HuH-7 (cell line): ENCODE results near the gene PLA2G2F.
"Not testable (repeated sequence)": the region's sequence is repeated elsewhere in the genome, so short reads cannot be mapped to it uniquely, and the experiment has no call there.

Experiments used
- DNase-seq: peaks from one replicate; pipeline ENCODE4 v3.0.0; 2011; ENCODE audit warnings: low spot score

Gene PLA2G2F

DNA sequence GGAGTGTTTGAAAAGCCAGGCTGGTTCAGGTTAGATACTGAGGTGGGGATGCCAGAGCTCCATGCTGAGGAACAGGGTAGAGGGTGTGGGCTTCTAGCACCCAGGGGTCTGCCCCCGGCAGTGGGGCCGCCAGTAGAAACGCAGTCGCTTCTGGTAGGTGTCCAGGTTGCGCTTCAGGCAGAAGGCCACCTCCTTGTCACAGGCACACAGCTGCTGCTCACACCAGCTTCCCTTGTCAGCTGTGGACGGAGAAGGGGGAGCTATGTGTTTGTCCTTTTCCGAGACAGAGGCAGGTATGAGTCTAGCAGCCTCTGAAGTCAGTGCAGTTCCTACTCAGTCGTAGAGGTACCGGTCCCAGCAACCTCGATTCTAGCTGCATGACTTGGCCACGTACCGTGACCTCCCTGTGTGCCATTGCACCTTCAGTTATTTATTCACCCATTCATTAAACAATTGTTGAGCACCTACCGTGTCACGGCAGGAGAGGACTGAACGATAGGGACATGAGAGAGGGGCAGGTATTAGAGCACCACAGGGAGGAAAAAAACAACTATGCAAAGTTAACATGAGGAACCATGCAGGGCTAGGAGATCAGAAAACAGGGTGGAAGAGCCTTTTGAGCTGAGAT, 25.0 kb upstream of the PLA2G2F start:
- no peak for DNase-seq

- DNase-seq = no peak
Observed at GRCh38 chr1:20115479-20115878, 23.6 kb upstream of the PLA2G2F start.

DNA sequence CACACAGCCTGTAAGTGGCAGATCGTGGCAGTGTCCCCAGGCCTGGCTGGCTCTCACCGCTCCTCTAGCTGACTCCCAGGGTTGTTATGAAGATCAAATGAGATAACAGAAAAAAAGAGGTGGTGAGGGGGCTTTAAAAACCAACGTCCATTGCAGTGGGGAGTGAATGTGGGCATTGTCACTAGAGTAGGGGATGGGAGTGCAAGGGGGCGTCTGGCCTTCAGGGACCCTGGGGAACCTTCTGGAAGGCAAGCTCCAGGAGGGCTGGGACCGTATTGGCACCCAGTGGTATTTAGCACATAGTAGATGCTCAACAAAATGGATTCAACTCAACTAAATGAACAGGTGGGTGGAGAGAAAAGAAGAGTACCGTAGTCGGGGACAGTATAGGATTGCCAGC, 23.2 kb upstream of the PLA2G2F start:
- no peak for DNase-seq

DNA sequence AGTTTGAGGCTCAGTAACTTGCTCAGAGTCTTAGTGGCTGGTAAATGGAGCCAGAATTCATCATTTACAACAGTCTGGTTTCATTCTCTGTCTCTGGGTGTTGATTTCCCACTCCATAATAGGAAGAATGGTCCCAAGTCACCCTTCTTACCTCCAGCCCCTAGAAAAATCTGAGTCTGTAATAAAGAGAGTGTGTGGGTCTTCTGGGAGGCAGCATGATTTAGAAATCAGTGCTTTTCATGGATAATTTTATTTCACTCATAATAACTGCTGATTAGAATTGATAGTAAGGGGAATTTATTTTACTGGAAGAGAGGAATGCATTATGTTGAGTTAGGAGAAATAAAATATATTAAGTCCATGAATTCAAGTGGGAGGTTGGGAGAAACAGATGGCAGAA, 21.9 kb upstream of the PLA2G2F start:
- no peak for DNase-seq

DNA sequence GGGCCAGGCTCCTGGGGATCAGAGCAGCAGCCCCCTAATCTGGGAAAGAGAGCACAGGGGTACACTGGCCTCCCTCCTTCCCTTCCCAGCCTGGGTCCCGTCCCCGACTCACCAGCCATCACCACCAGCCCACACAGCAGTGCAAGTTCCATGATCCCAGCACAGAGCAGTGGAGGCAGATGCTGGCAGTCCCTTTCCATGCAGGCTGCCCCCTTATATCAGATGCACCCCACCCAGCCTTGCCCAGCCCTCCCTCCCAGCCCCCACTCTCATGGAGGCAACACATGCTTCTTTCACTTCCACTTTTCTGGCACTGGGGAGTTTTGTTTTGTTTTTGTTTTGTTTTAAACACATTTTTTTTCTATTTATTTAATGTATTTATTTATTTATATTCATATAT, 19.8 kb upstream of the PLA2G2F start, which contains the start of gene PLA2G2D:
TSS of gene PLA2G2D (minus strand) at position 190 of the 400 bp plus-strand sequence. CDS start at position 152, 38 bp downstream.
- DNase-seq = no peak

DNA sequence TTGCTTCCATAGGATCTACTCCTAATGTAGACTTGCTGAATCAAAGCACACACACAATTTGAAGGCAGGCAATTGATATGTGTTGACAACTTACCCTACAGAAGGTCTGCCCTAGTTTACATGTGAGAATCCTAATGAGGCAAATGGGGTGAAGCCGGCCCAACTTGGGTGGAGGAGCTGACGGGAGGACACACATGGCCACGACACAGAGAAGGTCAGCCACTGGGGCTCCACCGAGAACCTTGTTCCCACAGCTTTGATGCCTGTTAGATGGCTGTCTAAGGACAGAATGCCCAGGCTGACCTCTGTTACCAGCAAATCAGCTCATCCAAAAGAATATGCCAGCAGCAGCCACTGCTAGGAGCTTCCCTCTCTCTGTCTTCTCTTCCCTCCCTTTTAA, 18.3 kb upstream of the PLA2G2F start:
- no peak for DNase-seq

DNA sequence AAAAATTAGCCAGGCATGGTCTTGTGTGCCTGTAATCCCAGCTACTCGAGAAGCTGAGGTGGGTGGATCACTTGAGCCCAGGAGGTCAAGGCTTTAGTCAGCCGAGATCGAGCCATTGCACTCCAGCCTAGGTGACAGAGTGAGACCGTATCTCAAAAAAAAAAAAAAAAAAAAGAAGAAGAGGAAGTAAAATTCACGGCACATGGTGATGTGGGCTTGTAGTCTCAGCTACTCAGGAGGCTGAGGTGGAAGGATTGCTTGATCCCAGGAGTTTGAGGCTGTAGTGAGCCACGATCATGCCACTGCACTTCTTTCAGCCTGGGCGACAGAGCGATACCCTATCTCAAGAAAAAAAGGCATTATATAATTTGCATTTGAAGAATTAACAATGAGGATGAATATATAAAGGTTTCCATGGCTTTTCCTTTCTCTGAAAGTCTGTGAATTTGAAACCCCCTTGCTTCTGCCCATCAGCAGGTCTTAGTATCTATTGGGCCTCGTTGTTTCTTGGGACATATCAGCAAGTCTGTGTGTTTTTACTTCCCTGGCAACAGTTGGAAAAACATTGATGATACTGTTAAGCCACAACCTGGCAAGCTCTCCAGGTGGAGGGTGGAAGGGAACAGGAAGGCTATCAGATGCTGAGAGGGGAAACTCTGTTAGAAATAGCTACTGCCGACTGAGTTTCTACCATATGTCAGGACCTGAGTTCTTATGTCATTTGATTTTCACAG, 15.2 kb upstream of the PLA2G2F start:
- no peak for DNase-seq

DNA sequence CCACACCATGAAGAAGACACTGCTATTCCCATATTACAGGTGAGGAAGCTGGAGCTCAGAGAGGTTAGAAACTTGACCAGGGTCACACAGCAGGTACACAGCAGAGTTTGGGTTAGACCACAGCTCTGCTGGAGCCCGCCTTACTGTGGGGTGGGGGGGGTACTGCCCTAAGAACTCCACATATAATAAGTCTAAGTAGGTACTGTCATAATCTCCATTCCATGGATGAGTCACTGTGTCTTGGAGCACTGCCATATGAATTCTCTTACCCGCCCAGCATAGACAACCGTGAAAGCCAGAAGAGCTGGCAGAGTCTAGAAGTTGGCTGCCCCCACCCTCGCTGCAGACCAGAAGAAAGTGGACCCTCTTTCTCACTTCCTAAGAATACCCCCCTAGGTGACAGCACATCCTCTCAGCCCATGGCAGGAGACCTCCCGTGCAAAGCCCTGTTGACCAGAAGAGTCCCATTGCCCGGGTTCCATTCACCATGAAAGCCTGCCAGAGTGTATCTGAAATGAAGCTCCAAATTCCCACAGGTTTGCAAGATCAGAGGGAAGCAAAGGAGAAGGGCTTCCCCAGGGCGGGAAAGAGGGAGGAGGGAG, 14.6 kb upstream of the PLA2G2F start:
- DNase-seq = no peak

- DNase-seq = no peak
Observed at GRCh38 chr1:20125100-20125499, 14.0 kb upstream of the PLA2G2F start.

DNA sequence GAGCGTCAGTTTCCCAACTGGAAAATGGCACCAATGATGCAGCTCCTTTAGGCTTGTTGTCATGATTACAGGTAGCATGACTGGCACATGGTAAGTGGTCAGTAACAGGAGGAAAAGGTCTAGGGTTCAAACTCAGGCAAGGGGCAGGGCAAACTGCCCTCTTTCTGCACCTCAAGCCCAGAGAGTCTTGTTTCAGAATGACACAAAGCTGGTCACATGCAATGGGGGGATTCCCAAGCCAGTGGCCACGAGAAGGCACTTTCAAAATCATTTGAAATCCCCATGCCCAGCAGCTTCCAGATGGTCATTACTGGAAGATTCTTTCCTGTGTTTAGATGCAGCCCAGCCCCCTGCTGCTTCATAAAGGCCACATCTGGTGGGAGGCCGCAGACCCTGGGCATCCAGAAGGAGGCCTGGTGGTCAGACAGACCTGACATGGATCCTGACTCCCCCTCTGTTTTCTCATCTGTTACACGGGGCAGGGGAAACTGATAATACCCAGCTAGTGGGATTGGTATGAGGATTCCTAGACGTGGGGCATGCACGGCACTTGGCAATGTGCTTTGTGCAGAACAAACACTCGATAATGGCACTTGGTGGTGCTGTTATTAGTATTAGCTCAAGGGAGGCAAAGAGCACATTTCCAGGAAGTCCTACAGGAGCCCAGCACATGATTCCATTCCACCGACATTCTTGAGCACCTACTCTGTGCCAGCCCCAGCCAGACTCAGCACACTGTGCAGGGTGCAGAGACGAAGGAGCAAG, 12.9 kb upstream of the PLA2G2F start:
- no peak for DNase-seq

GRCh38 chr1:20126806-20127440, 12.2 kb upstream of the PLA2G2F start:
- DNase-seq = no peak

DNA sequence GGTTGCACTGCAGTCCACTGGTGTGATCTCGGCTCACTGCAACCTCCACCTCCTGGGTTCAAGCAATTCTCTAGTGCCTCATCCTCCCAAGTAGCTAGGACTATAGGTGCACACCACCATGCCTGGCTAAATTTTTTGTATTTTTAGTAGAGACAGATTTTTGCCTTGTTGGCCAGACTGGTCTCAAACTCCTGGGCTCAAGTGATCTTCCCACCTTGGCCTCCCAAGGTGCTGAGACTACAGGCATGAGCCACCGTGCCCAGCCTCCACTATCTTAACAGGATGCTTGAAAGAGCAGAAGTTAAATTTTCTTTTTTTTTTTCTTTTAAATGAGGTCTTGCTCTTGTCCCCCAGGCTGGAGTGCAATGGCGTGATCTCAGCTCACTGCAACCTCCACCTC, 8.6 kb upstream of the PLA2G2F start:
- not testable (repeated sequence) for DNase-seq

GRCh38 chr1:20134995-20135394, 4.1 kb upstream of the PLA2G2F start:
- no peak for DNase-seq

- DNase-seq = no peak
Observed at GRCh38 chr1:20136249-20136648, 2.9 kb upstream of the PLA2G2F start.

GRCh38 chr1:20137055-20137454, 2.1 kb upstream of the PLA2G2F start:
- no peak for DNase-seq

DNA sequence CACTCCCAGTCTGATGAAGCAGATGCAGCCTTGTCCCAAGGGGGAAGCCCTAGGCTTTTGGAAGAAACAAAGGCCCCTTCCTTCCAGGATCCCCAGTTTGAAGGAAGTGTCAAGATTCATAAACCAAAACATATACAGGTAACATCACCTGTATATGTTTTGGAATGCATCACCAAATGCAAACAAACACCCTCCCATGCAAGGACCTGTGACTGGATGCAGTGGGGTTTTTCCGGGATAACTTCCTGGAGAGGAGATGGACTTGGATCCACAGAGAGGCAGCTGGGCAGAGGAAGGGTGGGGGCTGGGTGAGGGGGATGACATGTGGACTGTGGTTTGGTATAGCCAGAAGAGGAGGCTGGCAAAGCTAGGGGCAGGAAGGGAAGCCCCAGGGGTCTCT, 1.5 kb upstream of the PLA2G2F start:
- DNase-seq = no peak

GRCh38 chr1:20138346-20138745, 777 bp upstream of the PLA2G2F start:
- no peak for DNase-seq

- DNase-seq = no peak
Observed at GRCh38 chr1:20139776-20140612, 871 bp downstream of the PLA2G2F start.

DNA sequence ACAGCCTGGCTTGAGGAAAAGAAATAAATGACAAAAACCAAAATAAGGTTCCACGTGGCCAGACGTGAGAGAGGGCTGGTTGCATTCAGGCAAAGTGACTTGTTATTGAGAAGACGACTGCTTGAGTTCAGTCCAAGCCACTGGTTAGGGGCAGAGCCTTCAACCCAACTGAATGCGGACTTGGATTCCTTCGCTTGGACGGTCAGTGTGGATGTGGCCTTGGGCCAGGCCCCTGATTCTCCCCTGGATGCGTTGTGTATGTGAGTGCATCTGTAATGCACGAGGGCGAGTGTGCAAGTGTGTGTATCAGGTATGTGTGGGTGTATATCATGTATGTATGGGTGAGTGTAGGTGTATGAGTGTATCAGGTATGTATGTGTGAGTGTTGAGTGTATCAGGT, 1.9 kb downstream of the PLA2G2F start:
- DNase-seq = no peak

GRCh38 chr1:20141466-20141865, 2.3 kb downstream of the PLA2G2F start:
- DNase-seq = no peak

GRCh38 chr1:20142001-20142710, 3.0 kb downstream of the PLA2G2F start:
- DNase-seq = no peak
